ENCODE results near the gene TEP1. TPM values are rescaled to one million over a fixed set of nuclear protein-coding genes. Genes with fewer than 3 reads are reported as not detected.

The TEP1 gene
- total RNA-seq, 4 donors from 2014 or later: 26.6 to 39.3 (median 29.7) TPM

- no peaks in the 10 kb centered on the region for H3K4me1 ChIP-seq
- H3K27me3 ChIP-seq: no peaks in the 10 kb centered on the region
- no peaks in the 10 kb centered on the region for H3K9me3 ChIP-seq
- H3K36me3 ChIP-seq: peaks cover 35 to 51% of the 10 kb centered on the region in 2 donors
- DNase-seq: no peak
- no peak for TF ChIP-seq POLR2A (IDR thresholded peaks at IDR 0.05)
- TF ChIP-seq CTCF (IDR thresholded peaks at IDR 0.05): no peak
- intact Hi-C loops (cut with DNase I): no loop called here
- H3K27ac ChIP-seq: no peak overlapping the region
- no peak overlapping the region for H3K4me3 ChIP-seq (replicated peaks in 1 of 3)
Observed at GRCh38 chr14:20350860-20351259, 62.4 kb downstream of the TEP1 start.

DNA sequence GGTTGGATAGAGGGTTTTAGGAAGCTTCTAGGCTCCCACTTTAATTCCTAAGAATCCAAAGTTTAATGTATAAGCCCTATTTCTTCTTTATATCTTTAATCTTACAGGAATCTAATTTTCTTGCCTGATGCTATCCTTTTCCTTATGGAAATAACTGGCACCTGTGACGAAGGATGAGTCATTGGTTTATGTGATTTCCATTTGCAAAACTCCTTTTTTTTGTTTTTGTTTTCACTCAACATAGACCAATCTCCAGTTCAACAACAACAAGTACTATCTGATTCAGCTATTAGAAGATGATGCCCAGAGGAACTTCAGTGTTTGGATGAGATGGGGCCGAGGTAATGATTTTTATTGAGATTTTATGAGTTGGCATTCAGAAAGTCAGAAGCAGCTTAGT lies 63.0 kb downstream of the TEP1 start:
- no peak for TF ChIP-seq POLR2A (IDR thresholded peaks at IDR 0.05)
- DNase-seq: no peak
- Histone ChIP-seq H3K27ac (no peak overlapping the region), H3K27me3 (no peaks in the 10 kb centered on the region), H3K9me3 (no peaks in the 10 kb centered on the region), H3K36me3 (peaks cover 31 to 51% of the 10 kb centered on the region in 2 donors), H3K4me1 (no peaks in the 10 kb centered on the region), H3K4me3 (replicated peaks in 1 of 3) (no peak overlapping the region)
- 93 to 94% methylated on average over 2 of the region's 2 CpGs for WGBS, 2 donors
- intact Hi-C loops (cut with DNase I): no loop called here

GRCh38 chr14:20347747-20348146 lies 65.6 kb downstream of the TEP1 start:
- H3K4me1 ChIP-seq: no peaks in the 10 kb centered on the region
- no peak overlapping the region for H3K27ac ChIP-seq
- H3K27me3 ChIP-seq: no peaks in the 10 kb centered on the region
- H3K4me3 ChIP-seq (replicated peaks in 1 of 3): no peak overlapping the region
- H3K36me3 ChIP-seq: peaks cover 24 to 29% of the 10 kb centered on the region in 2 donors
- intact Hi-C loops (cut with DNase I): no loop called here
- no peak for DNase-seq
- no peaks in the 10 kb centered on the region for H3K9me3 ChIP-seq
- 98 to 99% methylated on average over 3 of the region's 3 CpGs for WGBS, 2 donors
- no peak for TF ChIP-seq CTCF (IDR thresholded peaks at IDR 0.05)
- no peak for TF ChIP-seq POLR2A (IDR thresholded peaks at IDR 0.05)

DNA sequence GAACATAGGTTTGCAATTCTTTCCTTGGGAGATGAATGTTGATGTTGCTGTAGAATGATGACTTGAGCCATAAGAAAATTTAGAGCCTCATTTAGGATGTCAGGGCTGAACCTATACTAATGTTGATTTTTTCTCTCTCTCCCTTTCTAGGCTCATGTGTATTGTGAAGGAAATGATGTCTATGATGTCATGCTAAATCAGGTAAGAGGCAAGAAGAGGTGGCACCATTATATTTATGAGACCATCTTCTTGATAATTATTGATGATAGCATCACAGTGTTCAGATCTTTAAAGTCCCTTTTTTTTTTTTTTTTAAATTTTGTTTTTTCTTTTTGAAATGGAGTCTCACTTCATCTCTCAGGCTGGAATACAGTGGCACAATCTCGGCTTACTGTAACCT lies 66.6 kb downstream of the TEP1 start:
- Histone ChIP-seq H3K27me3 (no peaks in the 10 kb centered on the region), H3K27ac (no peak overlapping the region), H3K9me3 (no peaks in the 10 kb centered on the region), H3K36me3 (peaks cover 17 to 22% of the 10 kb centered on the region in 2 donors), H3K4me3 (replicated peaks in 1 of 3) (no peak overlapping the region), H3K4me1 (no peaks in the 10 kb centered on the region)
- 90 to 97% methylated on average over 1 of the region's 1 CpG for WGBS, 2 donors
- intact Hi-C loops (cut with DNase I): no loop called here
- TF ChIP-seq CTCF (IDR thresholded peaks at IDR 0.05) (no peak), POLR2A (IDR thresholded peaks at IDR 0.05) (no peak)
- DNase-seq: no peak

- Histone ChIP-seq H3K4me1 (no peaks in the 10 kb centered on the region), H3K27ac (no peak overlapping the region), H3K36me3 (peaks cover 10 to 14% of the 10 kb centered on the region in 2 donors), H3K27me3 (no peaks in the 10 kb centered on the region), H3K4me3 (replicated peaks in 1 of 3) (no peak overlapping the region), H3K9me3 (no peaks in the 10 kb centered on the region)
- TF ChIP-seq CTCF (IDR thresholded peaks at IDR 0.05): no peak
- no peak for TF ChIP-seq POLR2A (IDR thresholded peaks at IDR 0.05)
- intact Hi-C loops (cut with DNase I): no loop called here
- no peak for DNase-seq
- 94 to 95% methylated on average over 1 of the region's 1 CpG for WGBS, 2 donors
Observed at GRCh38 chr14:20345366-20345765, 67.9 kb downstream of the TEP1 start.

- Histone ChIP-seq H3K36me3 (peaks cover 0 to 7% of the 10 kb centered on the region in 2 donors), H3K27me3 (no peaks in the 10 kb centered on the region), H3K4me3 (replicated peaks in 1 of 3) (peak overlapping the region; percentile 32 to 88 (median 64)), H3K9me3 (no peaks in the 10 kb centered on the region), H3K27ac (peak overlapping the region; percentile 85 to 95 (median 90)), H3K4me1 (no peaks in the 10 kb centered on the region)
- DNase-seq: no peak
- TF ChIP-seq CTCF (IDR thresholded peaks at IDR 0.05) (no peak), POLR2A (IDR thresholded peaks at IDR 0.05) (no peak)
- intact Hi-C loops (cut with DNase I): no loop called here
- 1% methylated on average over 3 of the region's 3 CpGs for WGBS, 2 donors
Observed at GRCh38 chr14:20343862-20344220, 69.5 kb downstream of the TEP1 start.
